Measurements from ENCODE around the gene COMMD8. TPM values are rescaled to one million over a fixed set of nuclear protein-coding genes. Genes with fewer than 3 reads are reported as not detected.

Gene COMMD8
- total and polyA plus RNA-seq, 2 experiments from 2014 or later: 7.3 to 41.1 TPM

DNA sequence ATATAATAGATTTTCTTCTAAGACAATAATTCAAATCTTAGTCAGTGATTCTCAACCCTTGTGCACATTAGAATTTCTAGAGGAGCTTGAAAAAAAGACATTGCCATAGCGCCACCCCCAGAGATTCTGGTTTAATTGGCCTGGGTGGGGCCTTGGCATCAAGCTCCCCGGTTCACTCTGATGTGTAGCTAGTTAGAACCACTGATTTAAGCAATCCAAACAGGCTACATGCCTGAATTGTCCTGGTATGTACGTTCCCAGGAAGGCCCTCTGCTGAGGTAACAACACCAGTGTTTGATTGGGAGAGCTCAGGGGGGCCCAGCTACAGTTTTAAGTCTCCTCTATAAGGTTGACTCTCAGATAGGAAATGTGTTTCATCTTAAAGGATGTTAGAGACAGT, 20.2 kb upstream of the COMMD8 start:
- TF ChIP-seq, protein P1, sequence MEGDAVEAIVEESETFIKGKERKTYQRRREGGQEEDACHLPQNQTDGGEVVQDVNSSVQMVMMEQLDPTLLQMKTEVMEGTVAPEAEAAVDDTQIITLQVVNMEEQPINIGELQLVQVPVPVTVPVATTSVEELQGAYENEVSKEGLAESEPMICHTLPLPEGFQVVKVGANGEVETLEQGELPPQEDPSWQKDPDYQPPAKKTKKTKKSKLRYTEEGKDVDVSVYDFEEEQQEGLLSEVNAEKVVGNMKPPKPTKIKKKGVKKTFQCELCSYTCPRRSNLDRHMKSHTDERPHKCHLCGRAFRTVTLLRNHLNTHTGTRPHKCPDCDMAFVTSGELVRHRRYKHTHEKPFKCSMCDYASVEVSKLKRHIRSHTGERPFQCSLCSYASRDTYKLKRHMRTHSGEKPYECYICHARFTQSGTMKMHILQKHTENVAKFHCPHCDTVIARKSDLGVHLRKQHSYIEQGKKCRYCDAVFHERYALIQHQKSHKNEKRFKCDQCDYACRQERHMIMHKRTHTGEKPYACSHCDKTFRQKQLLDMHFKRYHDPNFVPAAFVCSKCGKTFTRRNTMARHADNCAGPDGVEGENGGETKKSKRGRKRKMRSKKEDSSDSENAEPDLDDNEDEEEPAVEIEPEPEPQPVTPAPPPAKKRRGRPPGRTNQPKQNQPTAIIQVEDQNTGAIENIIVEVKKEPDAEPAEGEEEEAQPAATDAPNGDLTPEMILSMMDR (IDR thresholded peaks at IDR 0.05; ENCODE audit: low read depth, low read length): no peak
- no peak for DNase-seq (ENCODE audit: low read depth in 1 of 2, low spot score in 1 of 2)
- Histone ChIP-seq H3K27me3 (no peaks in the 10 kb centered on the region), H3K27ac (no peak overlapping the region), H3K36me3 (no peaks in the 10 kb centered on the region), H3K9me3 (ENCODE audit: low read depth) (no peaks in the 10 kb centered on the region), H3K4me3 (no peak overlapping the region), H3K4me1 (ENCODE audit: low read depth) (no peaks in the 10 kb centered on the region)

DNA sequence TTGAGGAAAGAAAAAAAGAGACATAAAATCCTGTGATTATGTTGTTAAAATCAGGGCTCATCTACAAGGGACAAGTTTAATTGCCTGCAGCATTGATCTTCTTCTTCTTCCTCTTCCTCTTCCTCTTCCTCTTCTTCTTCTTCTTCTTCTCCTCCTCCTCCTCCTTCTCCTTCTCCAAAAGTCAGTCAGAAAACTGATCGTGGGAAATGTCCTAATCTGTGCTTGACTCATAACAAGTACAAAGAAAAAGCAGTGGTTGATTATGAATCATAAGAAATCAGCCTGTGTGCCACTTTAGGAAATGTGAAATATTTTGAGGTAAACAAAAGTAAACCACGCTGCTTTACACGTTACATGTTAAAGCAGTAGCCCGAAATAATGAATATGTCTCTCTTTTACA, 18.8 kb upstream of the COMMD8 start:
- no peaks in the 10 kb centered on the region for H3K4me1 ChIP-seq (ENCODE audit: low read depth)
- no peak overlapping the region for H3K27ac ChIP-seq
- H3K36me3 ChIP-seq: no peaks in the 10 kb centered on the region
- TF ChIP-seq, protein P1 (IDR thresholded peaks at IDR 0.05; ENCODE audit: low read depth, low read length): no peak
- H3K4me3 ChIP-seq: no peak overlapping the region
- H3K9me3 ChIP-seq (ENCODE audit: low read depth): no peaks in the 10 kb centered on the region
- peak in 1 of 2 donors; percentile 60 for DNase-seq (ENCODE audit: low read depth in 1 of 2, low spot score in 1 of 2)
- no peaks in the 10 kb centered on the region for H3K27me3 ChIP-seq

DNA sequence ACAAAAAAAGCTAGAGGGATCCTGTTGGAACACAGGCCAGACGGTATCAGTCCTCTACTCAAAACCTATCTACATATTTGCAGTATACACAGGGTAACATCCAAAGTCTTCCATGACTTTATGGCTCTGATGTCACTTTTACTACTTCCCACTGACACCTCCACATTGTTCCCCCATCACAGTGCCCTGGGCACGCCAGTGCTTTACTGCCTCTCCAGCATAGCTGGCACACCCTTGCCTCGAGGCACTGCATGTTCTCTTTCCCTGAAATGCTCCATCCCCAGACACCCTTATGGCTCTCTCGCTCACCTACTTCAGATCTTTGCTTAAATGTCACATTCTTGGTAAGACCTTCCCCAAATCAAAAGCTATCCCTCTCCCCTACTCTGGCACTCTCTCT, 15.3 kb upstream of the COMMD8 start:
- no peaks in the 10 kb centered on the region for H3K36me3 ChIP-seq
- no peaks in the 10 kb centered on the region for H3K9me3 ChIP-seq (ENCODE audit: low read depth)
- H3K4me3 ChIP-seq: no peak overlapping the region
- H3K27ac ChIP-seq: no peak overlapping the region
- H3K4me1 ChIP-seq (ENCODE audit: low read depth): no peaks in the 10 kb centered on the region
- H3K27me3 ChIP-seq: no peaks in the 10 kb centered on the region
- TF ChIP-seq, protein P1 (IDR thresholded peaks at IDR 0.05; ENCODE audit: low read depth, low read length): no peak
- DNase-seq (ENCODE audit: low read depth in 1 of 2, low spot score in 1 of 2): no peak

DNA sequence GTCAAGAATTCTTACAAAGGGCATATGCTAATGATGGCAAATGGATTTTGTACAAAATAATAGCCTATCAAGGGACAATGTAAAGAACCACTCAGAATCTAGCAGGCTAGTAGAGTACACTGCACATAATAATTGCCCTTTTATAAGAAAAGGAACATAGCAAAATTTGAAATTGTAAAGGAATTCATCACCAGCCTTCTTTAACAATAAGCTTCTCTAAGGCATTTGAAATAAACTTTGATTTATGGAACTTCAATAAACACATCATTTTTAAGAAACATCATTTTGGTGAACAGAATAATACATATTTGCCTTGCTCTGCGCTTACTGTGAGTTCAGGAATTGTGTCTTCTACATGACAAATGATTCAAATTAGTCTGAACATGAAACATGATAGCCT, 11.9 kb upstream of the COMMD8 start:
- Histone ChIP-seq H3K27ac (no peak overlapping the region), H3K4me1 (ENCODE audit: low read depth) (no peaks in the 10 kb centered on the region), H3K27me3 (no peaks in the 10 kb centered on the region), H3K9me3 (ENCODE audit: low read depth) (no peaks in the 10 kb centered on the region), H3K36me3 (no peaks in the 10 kb centered on the region), H3K4me3 (no peak overlapping the region)
- DNase-seq (ENCODE audit: low read depth in 1 of 2, low spot score in 1 of 2): no peak
- TF ChIP-seq, protein P1 (IDR thresholded peaks at IDR 0.05; ENCODE audit: low read depth, low read length): no peak

DNA sequence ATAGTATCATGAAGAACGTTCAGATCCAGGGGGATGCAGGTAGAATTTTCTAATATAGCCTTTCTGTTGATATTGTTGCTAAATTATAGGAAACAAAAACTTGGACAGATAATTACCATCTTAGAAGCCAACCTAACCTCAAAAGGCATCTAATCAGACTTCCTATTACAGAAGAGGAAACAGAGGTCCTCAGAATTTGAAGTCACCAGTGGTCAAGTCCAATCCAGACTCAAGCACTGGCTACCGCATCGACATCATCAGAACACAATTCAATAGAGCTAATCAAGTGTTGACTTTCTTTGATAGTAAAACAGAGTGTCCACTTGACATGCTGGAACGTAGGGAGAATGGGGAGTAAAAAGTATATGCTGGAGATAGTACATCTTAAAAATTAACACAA, 11.3 kb upstream of the COMMD8 start:
- TF ChIP-seq, protein P1 (IDR thresholded peaks at IDR 0.05; ENCODE audit: low read depth, low read length): no peak

More for the DNA sequence above, 11.3 kb upstream of the COMMD8 start:
- no peaks in the 10 kb centered on the region for H3K4me1 ChIP-seq (ENCODE audit: low read depth)
- no peak overlapping the region for H3K4me3 ChIP-seq
- H3K9me3 ChIP-seq (ENCODE audit: low read depth): no peaks in the 10 kb centered on the region
- no peak overlapping the region for H3K27ac ChIP-seq
- DNase-seq (ENCODE audit: low read depth in 1 of 2, low spot score in 1 of 2): no peak
- no peaks in the 10 kb centered on the region for H3K27me3 ChIP-seq
- H3K36me3 ChIP-seq: no peaks in the 10 kb centered on the region
